GM21528 (cell line): ENCODE measurements around the gene SHISA9.

Experiments
- ATAC-seq: cut with Tn5 transposase; IDR thresholded peaks from one replicate; pipeline ENCODE4 v1.9.1; 2021; ENCODE audit warnings: mild to moderate bottlenecking, moderate library complexity; ENCODE audit not compliant: unreplicated experiment, low FRiP score

The SHISA9 gene

DNA sequence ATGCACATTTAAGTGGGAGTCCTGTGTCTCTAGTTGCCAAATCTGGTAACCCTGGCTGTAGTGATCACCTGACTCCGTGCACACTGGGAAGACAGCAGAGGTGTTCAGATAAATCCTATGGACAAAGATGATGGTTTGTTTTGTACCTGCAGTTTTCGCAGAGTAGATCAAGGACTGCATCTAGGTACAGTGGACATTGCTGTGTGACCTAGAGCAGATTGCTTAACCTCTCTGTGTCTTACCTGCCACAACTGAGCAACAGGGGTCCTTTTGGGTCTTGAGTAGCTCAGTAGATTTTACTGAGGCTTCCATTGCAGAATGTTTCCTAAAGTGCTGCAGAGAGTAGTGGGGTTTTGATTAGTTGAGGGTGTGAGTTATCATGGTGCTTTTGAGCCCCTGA lies 160.8 kb downstream of the SHISA9 start:
- ATAC-seq: no peak

DNA sequence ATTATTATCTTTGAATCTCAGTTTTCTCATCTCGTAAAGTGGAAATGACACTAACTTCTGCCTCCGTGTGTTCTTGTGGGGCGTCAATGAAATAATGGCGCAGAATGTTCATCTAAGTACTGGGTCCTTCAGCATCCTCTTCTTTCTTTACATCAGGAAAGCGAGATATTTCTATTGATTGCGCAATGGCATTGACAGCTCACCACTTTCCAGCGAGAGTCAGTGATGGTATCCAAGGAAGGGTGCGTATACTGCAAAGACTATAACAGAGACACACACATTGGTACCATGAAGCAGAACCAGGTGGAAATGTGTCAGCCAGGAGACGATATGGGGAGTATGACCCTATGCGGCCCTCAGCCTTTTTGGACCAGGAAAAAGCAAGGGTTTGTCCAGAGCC lies 162.1 kb downstream of the SHISA9 start:
- no peak for ATAC-seq

DNA sequence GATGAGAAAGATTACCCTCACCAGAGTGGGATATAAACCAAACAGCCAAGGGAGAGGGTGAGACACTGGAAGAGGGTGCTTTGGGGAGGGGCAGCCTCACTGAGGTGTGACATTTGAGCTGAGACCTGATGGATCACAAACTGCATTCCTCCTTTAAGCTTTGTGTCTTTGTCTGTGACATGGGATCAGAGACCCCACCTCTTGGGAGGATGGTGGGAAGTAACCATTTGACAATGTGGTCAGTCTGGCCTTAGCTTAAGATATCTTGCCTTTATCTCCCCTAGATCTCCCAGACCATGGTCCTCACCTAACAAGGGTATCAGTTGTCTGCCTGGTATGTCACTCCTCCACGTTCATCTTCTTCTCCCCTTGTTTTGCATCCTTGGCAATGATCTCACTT lies 163.4 kb downstream of the SHISA9 start:
- no peak for ATAC-seq

DNA sequence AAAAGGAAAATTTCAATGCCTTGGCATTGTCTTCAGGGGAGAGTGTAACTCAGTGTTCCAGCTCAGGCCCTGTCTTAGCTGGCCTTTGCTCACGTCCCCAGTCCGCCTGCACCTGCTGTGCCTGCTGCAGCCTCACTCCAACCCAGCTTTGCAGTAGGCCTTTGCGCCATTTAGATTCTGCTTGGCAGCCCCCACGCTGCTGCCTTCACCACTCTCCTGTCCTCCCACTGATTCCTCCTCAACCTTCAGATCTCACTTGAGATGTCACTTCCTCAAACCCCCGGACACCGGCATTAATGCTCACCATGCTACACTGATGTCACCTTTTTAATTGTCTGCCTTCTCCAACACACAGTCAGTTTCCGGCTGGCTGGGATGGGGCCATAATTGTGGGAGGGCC lies 166.2 kb downstream of the SHISA9 start:
- no peak for ATAC-seq

DNA sequence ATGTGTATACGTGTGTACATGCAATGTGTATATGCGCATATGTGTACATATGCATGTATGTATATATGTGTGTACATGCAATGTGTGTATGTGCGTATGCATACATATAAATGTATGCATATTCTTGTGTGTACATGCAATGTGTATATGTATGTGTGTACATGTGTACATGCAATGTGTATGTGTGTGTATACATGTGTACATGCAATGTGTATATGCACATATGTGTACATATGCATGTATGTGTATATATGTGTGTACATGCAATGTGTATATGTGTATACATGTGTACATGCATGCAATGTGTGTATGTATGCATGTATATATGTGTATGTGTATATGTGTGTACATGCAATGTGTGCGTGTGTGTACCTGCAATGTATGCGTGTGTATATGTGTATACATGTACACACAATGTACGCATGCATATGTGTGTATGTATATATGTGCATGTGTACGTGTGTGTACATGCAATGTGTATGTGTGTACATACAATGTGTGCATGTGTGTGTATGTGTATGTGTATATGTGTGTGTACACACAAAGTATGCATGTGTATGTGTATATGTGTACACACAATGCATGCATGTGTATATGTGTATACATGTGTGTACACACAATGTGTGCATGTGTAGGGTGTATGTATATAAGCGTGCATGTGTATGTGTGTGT lies 167.7 kb downstream of the SHISA9 start:
- no peak for ATAC-seq

DNA sequence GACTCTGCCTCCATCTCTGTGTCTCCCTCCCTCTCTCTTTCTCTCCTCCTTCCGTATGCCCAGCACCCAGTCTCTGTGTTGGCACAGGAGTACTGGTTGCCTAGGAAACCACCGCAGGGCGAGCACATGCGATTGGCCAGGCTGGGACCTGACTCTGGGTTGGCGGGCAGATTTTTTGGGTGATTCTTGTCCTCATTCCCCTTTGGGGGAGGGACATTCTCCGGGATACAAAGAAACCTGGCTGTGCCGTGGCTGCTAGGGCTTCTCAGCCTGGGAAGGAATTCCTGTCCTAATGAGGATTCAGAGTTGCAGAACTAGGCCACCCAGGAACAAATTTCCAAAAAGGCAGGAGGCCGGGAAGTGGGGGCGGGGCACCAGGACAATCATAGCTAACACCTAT lies 168.9 kb downstream of the SHISA9 start:
- ATAC-seq: no peak

DNA sequence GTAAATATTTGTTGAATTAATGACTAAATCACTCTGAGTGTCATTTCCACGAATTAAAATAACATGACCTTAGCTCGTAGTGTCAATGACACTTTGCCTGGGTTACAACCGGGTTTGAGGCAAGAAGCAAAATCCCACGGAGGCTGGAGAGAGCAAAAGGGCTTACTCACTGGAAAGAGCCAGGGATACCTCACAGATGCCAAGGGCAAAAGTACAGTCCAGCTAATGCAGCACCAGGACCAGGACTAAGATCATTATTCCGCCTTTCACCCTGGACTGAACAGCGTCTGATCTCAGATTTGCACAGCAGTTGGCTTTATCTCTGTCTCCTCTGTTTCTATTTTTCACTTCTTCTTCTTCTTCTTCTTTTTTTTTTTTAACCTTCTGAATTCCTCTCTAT lies 175.5 kb downstream of the SHISA9 start:
- no peak for ATAC-seq

DNA sequence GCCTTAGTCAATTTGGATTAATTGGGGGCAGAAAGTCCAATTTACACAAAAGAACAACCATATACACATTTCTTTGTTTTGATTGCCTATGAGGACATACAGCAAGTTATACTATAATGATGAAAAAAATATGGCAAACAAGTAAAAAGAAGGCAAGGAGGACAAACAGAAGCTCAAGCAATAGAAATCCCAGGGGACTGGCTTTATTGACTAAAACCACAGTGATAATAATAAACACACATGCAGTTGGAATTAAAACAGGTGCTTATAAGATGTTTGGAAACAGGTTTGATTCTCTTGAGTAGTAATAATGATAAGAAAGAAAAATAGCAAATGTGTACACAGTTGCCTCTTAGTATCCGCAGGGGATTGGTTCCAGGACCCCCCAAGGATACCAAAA lies 176.4 kb downstream of the SHISA9 start:
- ATAC-seq: no peak

DNA sequence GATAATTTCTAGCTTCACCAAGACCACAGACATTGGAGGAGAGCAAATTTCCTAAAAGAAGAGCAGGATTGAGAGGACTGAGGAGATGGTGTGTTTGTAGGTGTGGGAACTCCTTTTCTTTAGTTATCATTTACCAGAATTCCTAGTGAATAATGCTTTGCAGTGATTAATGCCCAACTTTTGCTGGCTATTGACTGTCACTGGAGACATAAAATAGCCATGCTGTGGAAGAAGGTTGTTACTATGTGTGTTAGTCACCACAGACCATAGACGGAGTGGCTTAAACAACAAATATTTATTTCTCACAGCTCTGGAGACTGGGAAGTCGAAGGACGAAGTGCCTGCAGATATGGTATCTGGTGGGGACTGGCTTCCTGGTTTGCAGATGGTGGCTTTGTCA lies 179.1 kb downstream of the SHISA9 start:
- ATAC-seq: no peak

DNA sequence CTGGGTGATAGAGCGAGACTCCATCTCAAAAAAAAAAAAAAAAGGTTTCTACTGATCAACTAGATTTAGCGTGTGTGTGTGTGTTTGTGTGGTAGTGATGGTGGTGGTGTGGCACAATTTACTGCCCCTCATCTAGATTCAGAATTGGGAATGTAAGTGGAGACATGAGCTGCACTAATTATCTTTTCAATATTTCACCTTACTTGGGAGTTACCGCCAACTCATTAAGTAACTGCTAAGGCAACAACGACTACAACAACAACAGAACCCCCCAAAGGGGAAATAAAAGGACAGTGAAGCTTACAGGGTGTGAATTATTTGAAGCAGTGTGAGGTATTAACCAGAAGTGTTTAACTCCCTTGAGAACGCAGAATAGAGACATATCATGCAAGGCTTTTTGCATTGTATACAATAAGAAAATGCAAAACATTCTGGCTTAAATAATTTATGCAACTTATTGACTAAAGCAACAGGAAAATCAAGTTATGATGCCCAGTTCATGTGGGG lies 180.5 kb downstream of the SHISA9 start:
- ATAC-seq: no peak

DNA sequence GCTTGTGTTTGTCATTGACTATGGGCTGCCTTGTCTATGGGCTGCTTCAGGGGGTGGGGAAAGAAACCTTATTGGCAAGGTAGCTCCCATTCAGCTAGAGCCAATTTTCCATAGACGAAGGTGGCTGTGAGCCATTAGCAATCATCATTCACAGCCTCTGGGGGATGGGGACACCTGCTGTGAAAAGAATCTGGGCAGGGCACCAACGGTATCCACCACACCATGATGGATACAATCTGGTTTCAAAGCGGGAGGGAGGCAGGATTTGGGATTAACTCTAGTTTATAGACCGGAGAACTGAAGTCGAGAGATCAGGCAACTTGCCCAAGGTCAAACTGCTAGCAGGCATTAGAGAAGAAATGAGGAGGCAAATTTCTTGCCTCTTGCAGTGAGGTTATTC lies 182.3 kb downstream of the SHISA9 start:
- no peak for ATAC-seq

DNA sequence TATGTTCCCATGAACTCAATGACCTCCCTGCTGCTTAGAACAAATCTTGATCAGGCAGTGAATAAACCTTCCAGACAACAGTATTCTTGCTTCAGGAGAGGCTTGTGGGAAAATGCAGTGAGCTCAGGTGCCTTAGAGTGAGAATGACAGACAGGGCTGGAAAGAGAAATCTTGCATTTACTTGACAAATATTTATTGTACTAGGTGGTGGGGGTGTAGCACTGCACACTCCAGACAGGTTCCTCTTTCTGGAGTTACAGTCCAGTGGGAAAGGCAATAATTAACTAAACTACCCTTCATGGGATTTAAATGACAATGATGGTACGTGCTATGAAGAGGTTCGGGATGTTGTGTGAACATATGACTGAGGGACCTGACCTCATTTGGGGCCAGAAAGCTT lies 182.9 kb downstream of the SHISA9 start:
- no peak for ATAC-seq

DNA sequence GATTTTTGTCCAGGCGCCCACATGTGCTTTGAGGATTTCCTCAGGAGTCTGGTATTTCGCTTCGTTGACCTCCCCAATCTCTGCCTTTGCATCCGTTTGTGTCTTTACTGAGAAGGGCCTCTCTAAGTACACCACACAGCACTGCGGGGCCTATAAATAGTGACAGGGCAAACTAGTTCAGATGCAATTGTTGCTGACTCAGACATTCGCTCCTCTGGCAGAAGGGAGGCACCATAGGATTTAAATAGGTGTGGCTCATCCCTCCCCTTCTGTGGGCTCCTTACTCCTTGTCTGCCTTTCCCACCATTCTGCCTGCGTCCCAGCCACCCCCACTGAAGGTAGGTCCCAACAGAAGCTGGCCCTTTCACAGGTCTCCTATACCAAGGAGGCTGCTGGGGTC lies 192.3 kb downstream of the SHISA9 start:
- ATAC-seq: no peak

DNA sequence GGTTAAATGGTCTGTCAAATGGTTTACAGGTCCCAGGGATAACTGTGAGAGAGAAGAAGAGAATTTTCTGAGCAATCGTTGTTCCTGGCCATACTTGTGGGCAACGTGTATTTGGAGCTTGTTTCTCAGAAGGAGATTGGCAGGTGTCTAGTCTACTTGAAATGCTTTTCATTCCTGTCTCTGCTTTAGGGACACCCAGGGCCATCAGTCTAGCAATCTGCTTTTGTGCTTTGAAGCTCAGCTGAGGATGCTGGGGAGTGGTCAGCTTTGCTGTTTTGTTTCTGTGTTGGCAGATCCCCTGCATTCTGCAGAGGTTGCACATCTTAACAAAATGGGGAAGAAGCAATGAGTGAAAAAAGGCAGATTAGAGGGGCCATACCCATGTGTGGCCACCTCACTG lies 193.7 kb downstream of the SHISA9 start:
- ATAC-seq: no peak

DNA sequence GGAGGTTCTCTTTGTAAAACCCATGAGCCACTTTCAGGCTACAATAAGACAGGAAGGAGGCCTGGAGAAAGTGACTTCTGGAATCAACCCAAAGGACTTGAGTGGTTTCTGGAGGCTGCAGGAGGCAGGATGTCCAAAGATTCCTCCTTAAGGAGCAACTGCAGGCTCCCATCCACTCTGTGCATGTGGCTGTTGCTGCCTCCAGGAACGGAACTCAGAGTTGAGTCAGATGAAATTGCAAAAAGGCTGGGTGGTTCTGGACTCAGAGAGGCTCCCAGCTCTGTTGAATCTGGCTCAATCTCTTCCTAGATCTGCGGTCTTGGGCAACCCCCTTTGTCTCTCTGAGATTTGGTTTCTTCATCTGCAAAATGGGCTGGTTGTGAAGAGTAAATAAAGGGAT lies 197.1 kb downstream of the SHISA9 start:
- no peak for ATAC-seq

DNA sequence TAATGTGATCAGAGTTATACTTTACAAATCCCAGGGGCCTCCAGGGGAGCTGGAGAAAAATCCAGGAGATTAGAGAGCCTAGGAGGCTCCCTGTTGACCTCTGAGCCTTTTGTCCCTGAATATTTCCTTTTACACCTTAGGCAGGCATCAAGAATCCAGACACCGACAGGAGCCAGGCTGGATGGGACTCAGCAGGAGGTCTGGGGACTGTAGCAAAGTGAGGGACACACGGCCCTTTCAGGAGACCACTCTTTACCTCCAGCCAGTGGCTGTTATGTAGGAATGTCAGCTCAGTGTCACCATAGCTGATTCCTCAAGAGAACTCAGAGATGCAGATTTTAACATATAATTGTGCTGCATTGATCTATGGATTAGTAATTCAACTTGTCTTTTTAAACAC lies 198.4 kb downstream of the SHISA9 start:
- ATAC-seq: no peak

DNA sequence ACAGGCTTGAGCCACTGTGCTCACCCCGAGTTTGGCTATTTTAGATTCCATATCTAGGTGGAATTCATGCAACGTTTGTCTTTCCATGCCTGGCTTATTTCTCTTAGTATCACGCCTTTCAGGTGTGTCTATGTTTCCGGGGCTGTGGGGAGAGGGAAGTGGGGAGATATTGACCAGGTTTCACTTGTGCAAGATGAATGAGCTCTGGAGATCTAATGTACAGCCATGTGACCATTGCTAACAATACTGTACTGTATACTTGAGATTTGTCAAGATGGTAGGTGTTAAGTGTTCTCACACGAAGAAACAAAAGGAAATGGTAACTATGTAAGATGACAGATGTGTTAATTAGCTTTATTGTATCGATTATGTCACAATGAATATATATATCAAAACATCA lies 199.6 kb downstream of the SHISA9 start:
- ATAC-seq: no peak

DNA sequence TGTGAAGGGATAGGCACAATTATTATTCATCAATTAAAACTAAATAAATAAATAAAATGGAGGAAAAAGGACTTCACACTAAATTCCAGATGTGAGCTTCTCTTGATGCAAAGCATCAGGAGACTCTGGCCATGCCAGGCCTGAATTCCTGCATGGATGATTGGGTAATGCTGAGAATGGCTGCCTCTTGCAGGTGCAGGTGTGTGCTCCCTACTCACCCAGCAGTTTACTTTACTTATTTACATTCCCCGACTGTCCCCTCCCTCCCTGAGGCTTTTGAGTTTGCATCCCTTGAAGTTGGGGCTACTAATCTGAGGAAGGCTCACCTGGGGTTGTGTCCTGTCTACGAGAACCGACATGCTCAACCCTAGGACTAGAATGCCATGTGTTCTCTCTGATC lies 200.4 kb downstream of the SHISA9 start:
- ATAC-seq: no peak

DNA sequence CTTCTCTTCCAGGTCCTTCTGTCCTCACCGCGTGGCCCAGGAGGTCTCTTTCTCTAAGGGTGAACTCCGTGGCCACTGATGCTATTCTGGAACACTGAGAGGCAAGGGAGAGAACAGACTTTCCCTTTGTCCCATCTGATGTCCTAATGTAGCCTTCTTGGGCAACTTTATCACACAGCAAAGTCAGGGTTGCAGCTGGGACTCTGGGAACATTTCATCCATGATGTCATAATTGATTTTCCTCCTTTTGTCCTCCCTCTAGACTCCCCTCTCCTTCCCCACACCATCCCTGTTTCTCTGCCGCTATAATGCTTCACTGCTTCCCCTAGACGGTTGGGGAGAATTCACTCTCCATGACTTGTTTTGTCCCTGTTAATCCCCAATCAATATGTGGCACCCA lies 201.0 kb downstream of the SHISA9 start:
- no peak for ATAC-seq

DNA sequence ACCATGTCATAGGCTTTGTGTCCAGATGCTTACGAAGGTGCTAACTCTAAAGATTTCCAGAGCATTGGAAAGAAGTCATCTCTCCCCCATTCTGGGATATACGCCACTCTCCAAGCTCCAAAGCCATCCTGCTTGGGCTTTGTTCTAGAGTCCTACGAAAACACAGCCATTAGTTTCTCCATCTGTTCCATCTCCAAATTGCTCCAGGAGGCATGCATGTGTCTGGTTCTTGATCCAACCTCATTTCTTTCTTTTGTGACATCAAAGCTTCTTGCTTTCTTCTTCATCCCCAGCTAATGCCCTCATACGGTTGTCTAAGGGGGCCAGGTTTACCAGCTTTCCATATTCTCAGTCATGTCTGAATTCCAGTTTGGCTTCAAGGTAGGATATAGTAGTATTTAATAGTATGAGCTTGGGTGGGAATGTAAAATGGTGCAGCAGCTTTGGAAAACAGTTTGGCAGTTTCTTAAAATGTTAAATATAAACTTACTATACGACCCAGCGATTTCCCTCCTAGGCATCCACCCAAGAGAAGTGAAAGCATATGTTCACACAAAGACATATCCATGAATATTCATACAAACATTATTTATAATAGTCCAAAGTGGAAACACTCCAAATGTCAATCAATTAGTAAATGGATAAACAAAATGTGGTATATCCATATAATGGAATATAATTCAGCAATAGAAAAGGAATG lies 202.6 kb downstream of the SHISA9 start:
- no peak for ATAC-seq

DNA sequence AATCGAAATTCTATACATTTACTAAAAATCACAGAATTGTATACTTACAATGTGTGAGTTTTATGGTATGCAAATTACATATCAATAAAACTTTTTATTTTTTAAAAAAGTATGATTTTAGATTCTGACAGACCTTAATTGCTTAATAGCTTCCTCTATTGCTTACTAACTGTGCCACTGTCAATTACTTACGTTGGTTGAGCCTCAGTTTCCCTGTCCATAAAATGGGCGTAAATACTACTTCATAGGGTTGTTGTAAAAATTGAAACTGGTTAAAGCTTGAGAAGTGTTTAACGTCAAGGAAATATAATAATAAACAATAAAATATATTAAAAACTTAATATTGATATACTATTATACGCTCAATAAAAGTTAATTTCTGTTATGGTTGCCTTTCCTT lies 203.4 kb downstream of the SHISA9 start:
- no peak for ATAC-seq

DNA sequence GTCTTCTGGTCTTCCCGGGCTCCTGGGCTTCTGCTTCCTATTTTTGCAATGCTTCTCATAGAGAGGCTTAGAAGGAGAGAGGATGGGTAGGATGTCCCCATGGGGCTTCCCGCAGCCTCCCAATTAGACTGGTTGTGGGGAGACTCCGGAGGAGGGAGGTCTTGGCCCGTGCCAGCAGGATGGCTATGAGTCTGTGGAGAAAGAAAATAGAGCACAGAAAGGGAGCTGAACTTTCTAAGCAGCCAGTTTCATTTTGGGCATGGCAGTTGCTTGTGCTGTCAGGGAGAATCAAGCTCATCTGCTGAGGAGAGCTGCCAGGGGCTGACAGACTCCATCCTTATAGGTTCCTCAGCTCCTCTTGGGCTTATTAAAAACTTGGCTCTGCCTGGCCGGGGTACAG lies 204.0 kb downstream of the SHISA9 start:
- ATAC-seq: no peak
